ENCODE measurements around the gene CTRB1. TPM values are rescaled to one million over a fixed set of nuclear protein-coding genes. Genes with fewer than 3 reads are reported as not detected.

Gene CTRB1
- total RNA-seq, 1 experiment from 2014 or later, result not detected

DNA sequence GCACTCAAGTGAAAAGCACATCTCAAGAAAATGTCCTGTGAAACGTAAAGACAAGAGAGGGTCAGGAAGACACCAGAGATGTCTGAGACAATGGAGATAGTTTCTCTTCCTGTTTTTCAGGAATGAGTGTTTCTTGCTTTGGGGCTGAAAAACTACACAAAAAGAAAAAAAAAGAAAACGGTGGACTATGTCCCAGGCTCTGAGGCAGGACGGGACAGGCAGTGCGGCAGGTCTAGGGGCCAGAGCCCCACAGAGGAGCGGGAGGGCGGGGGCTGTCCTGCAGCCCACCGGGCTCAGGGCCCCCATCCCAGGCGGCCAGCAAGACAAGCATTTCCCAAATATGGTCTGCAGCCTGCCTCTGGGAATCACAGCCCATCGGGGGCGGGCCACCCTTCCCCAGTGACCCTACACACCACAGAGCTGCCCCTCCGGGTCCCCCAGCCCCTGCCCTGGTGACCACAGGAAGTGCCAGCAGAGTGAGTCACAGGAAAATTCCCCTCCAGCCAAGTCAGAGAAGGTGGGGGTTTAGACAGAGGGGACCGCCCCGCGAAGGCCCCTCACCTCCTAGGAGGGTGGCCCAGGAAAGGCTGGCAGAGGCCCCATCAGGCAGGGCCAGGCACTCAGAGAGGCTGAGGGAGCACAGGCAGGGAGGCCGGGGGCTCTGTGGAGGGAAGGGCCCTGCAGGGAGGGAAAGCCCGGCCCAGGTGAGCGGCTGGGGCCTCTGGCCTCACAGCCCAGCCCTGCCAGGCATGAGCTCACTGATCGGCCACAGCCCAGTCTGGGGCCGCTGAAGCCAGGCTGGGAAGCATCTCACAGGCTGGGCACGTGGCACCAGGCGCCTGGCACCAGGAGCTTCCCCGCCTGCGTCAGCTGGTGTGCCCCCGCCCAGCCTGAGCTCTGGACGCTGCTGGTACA is 26.3 kb downstream of the CTRB1 start:
- Histone ChIP-seq H2BK5ac (ENCODE audit: insufficient read length, low read length) (no peak overlapping the region), H4K91ac (ENCODE audit: insufficient read length, low read depth, low read length) (peak overlapping the region; percentile 70), H3K79me1 (ENCODE audit: insufficient read depth, low read depth, low read length, poor library complexity, severe bottlenecking) (peaks cover 13% of the 10 kb centered on the region), H3K23me2 (ENCODE audit: insufficient read length, low read depth, low read length, poor library complexity, severe bottlenecking) (no peaks in the 10 kb centered on the region), H2BK20ac (ENCODE audit: low read depth, low read length, poor library complexity, severe bottlenecking) (no peak overlapping the region), H3K14ac (ENCODE audit: insufficient read depth, low read length) (peak overlapping the region; percentile 60), H3K4ac (ENCODE audit: low read depth, low read length) (peak overlapping the region; percentile 38), H3K56ac (ENCODE audit: insufficient read length, low read depth, low read length) (no peak overlapping the region), H3K4me1 (ENCODE audit: insufficient read depth, low read length) (peaks cover 2% of the 10 kb centered on the region; the same call in 1 of the 2 replicates), H3K27ac (ENCODE audit: insufficient read length, low read depth, low read length) (no peak overlapping the region), H3K23ac (ENCODE audit: insufficient read length, low read depth, low read length) (no peak overlapping the region), H3K9me3 (ENCODE audit: control insufficient read depth, low read depth, low read length) (no peaks in the 10 kb centered on the region), H3K18ac (ENCODE audit: insufficient read length, low read depth, low read length) (peak overlapping the region; percentile 78), H2BK120ac (ENCODE audit: low read depth, low read length, poor library complexity, severe bottlenecking) (no peak overlapping the region), H3K4me2 (ENCODE audit: insufficient read depth, insufficient read length, low read length) (no peak overlapping the region), H2AFZ (ENCODE audit: low read length) (no peak overlapping the region), H3K79me2 (ENCODE audit: insufficient read depth, low read length) (peaks cover 49% of the 10 kb centered on the region; the same call in 1 of the 2 replicates), H4K5ac (ENCODE audit: insufficient read length, low read depth, low read length) (no peak overlapping the region), H3K9ac (ENCODE audit: extremely low read depth, insufficient read length, low read length) (no peak overlapping the region), H3K27me3 (ENCODE audit: insufficient read depth, low read length) (no peaks in the 10 kb centered on the region), H2BK12ac (ENCODE audit: insufficient read length, low read depth, low read length) (no peak overlapping the region), H2AK5ac (ENCODE audit: insufficient read length, low read length) (no peak overlapping the region), H3T11ph (ENCODE audit: low read length) (no peak overlapping the region), H2BK15ac (ENCODE audit: low read depth, low read length) (no peak overlapping the region), H4K8ac (replicated peaks; ENCODE audit: insufficient read length, low read depth, low read length) (no peak overlapping the region), H4K20me1 (ENCODE audit: control insufficient read depth, insufficient read depth, insufficient read length) (no peaks in the 10 kb centered on the region)
- no peaks in the 10 kb centered on the region; the same call in 1 of the 2 replicates for H3K27me3 Mint-ChIP-seq (ENCODE audit: low read depth)
- H3K9me3 Mint-ChIP-seq, result no peaks in the 10 kb centered on the region
- WGBS (ENCODE audit: extremely low coverage, insufficient read length, low lambda C conversion rate), result no CpG with 5 or more reads among the region's 25 CpGs
- peaks cover 31 to 39% (median 34%) of the 10 kb centered on the region in 3 experiments; a peak in 6 of 7 replicates for H3K36me3 Mint-ChIP-seq (ENCODE audit: insufficient read depth in 1 of 3, low read depth in 3 of 3)
- peak; percentile 95 for DNase-seq
- peak overlapping the region; percentile 90 to 99 (median 97) for H3K27ac Mint-ChIP-seq
- H3K4me3 Mint-ChIP-seq, result peak overlapping the region in 1 of 2 experiments; percentile 38; a peak in 1 of 5 replicates
- H3K4me1 Mint-ChIP-seq, result peaks cover 41 to 50% of the 10 kb centered on the region in 2 experiments
- TF ChIP-seq, protein P1, sequence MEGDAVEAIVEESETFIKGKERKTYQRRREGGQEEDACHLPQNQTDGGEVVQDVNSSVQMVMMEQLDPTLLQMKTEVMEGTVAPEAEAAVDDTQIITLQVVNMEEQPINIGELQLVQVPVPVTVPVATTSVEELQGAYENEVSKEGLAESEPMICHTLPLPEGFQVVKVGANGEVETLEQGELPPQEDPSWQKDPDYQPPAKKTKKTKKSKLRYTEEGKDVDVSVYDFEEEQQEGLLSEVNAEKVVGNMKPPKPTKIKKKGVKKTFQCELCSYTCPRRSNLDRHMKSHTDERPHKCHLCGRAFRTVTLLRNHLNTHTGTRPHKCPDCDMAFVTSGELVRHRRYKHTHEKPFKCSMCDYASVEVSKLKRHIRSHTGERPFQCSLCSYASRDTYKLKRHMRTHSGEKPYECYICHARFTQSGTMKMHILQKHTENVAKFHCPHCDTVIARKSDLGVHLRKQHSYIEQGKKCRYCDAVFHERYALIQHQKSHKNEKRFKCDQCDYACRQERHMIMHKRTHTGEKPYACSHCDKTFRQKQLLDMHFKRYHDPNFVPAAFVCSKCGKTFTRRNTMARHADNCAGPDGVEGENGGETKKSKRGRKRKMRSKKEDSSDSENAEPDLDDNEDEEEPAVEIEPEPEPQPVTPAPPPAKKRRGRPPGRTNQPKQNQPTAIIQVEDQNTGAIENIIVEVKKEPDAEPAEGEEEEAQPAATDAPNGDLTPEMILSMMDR (conservative IDR thresholded peaks at IDR 0.05), result no peak

Measured in H9 (cell line).